Trophoblast cell (in vitro differentiated cells and primary cell): Measurements from ENCODE around the gene VSX2.
"Not testable (repeated sequence)": the region's sequence is repeated elsewhere in the genome, so short reads cannot be mapped to it uniquely, and the experiment has no call there.

Experiments
- DNase-seq, 2 donors: peaks; one replicate each; pipeline ENCODE4 v3.0.0-alpha.2; 2016
- H2AFZ ChIP-seq: 2 replicates; pipeline ENCODE4 v1.6.1; 2013; ENCODE audit warnings: low read length, moderate library complexity, mild to moderate bottlenecking; ENCODE audit not compliant: insufficient read depth, poor library complexity
- H2AK5ac ChIP-seq: 2 replicates; pipeline ENCODE4 v1.6.1; 2013; ENCODE audit warnings: mild to moderate bottlenecking, low read length
- H2BK120ac ChIP-seq: 2 replicates; pipeline ENCODE4 v1.6.1; 2013; ENCODE audit warnings: low read length, mild to moderate bottlenecking, moderate library complexity; ENCODE audit not compliant: insufficient read depth, poor library complexity
- H2BK12ac ChIP-seq: 2 replicates; pipeline ENCODE4 v1.6.1; 2013; ENCODE audit warnings: mild to moderate bottlenecking, low read length, moderate library complexity
- H2BK5ac ChIP-seq: 2 replicates; pipeline ENCODE4 v1.6.1; 2013; ENCODE audit warnings: low read length, low read depth, moderate library complexity, mild to moderate bottlenecking; ENCODE audit not compliant: poor library complexity
- H3K14ac ChIP-seq: 2 replicates; pipeline ENCODE4 v1.6.1; 2013; ENCODE audit warnings: mild to moderate bottlenecking, low read length
- H3K18ac ChIP-seq: 2 replicates; pipeline ENCODE4 v1.6.1; 2013; ENCODE audit warnings: mild to moderate bottlenecking, low read length
- H3K23ac ChIP-seq: 2 replicates; pipeline ENCODE4 v1.6.1; 2013; ENCODE audit warnings: low read length
- H3K27ac ChIP-seq: 2 replicates; pipeline ENCODE4 v1.5.1; 2013; ENCODE audit warnings: low read depth, mild to moderate bottlenecking, inconsistent platforms, low read length, moderate library complexity
- H3K27me3 ChIP-seq: 2 replicates; pipeline ENCODE4 v1.6.1; 2013; ENCODE audit warnings: inconsistent platforms, mild to moderate bottlenecking, low read length, moderate library complexity; ENCODE audit not compliant: insufficient read depth
- H3K36me3 ChIP-seq, 2 experiments: 1 replicate in 1 of 2; 2 replicates in 1 of 2; pipeline ENCODE4 v1.6.1; 2013; ENCODE audit warnings: low read length in 2 of 2, mild to moderate bottlenecking in 2 of 2, moderate library complexity in 1 of 2; ENCODE audit not compliant: insufficient read depth in 2 of 2, control insufficient read depth in 1 of 2
- H3K4ac ChIP-seq: 2 replicates; pipeline ENCODE4 v1.6.1; 2013; ENCODE audit warnings: low read depth, mild to moderate bottlenecking, low read length, moderate library complexity
- H3K4me1 ChIP-seq, 2 experiments: 1 replicate in 1 of 2; 2 replicates in 1 of 2; pipeline ENCODE4 v1.6.1; 2013; ENCODE audit warnings: low read length in 2 of 2, mild to moderate bottlenecking in 2 of 2, moderate library complexity in 1 of 2; ENCODE audit not compliant: insufficient read depth in 2 of 2, control insufficient read depth in 1 of 2
- H3K4me2 ChIP-seq: 2 replicates; pipeline ENCODE4 v1.6.1; 2013; ENCODE audit warnings: inconsistent platforms, mild to moderate bottlenecking, low read length, moderate library complexity
- H3K4me3 ChIP-seq: 2 replicates; pipeline ENCODE4 v1.5.1; 2013; ENCODE audit warnings: mild to moderate bottlenecking, low read depth, low read length, inconsistent platforms
- H3K79me1 ChIP-seq: one replicate; pipeline ENCODE4 v1.6.1; 2013; ENCODE audit warnings: low read length
- H3K79me2 ChIP-seq: 2 replicates; pipeline ENCODE4 v1.6.1; 2013; ENCODE audit warnings: low read length, mild to moderate bottlenecking; ENCODE audit not compliant: control insufficient read depth, insufficient read depth, poor library complexity
- H3K9ac ChIP-seq: 2 replicates; pipeline ENCODE4 v1.6.1; 2013; ENCODE audit warnings: mild to moderate bottlenecking, low read length
- H3K9me3 ChIP-seq: 2 replicates; pipeline ENCODE4 v1.6.1; 2013; ENCODE audit warnings: low read depth, mild to moderate bottlenecking, control low read depth, inconsistent platforms, low read length; ENCODE audit not compliant: insufficient read depth
- H4K12ac ChIP-seq: 2 replicates; pipeline ENCODE4 v1.6.1; 2013; ENCODE audit warnings: low read depth, mild to moderate bottlenecking, low read length, moderate library complexity
- H4K8ac ChIP-seq: 2 replicates; pipeline ENCODE4 v1.6.1; 2013; ENCODE audit warnings: low read depth, mild to moderate bottlenecking, low read length, moderate library complexity
- H4K91ac ChIP-seq: one replicate; pipeline ENCODE4 v1.6.1; 2013; ENCODE audit warnings: low read depth, mild to moderate bottlenecking, low read length, moderate library complexity
- WGBS: extraction: QIAGEN DNeasy Blood & Tissue Kit; methylation state at CpG from one replicate; pipeline ENCODE4 v1.1.7; 2013; ENCODE audit warnings: missing lambda C conversion rate; ENCODE audit not compliant: insufficient read length, insufficient coverage; ENCODE audit errors: extremely low coverage; 5-methylcytosine and 5-hydroxymethylcytosine counted together

Gene VSX2

DNA sequence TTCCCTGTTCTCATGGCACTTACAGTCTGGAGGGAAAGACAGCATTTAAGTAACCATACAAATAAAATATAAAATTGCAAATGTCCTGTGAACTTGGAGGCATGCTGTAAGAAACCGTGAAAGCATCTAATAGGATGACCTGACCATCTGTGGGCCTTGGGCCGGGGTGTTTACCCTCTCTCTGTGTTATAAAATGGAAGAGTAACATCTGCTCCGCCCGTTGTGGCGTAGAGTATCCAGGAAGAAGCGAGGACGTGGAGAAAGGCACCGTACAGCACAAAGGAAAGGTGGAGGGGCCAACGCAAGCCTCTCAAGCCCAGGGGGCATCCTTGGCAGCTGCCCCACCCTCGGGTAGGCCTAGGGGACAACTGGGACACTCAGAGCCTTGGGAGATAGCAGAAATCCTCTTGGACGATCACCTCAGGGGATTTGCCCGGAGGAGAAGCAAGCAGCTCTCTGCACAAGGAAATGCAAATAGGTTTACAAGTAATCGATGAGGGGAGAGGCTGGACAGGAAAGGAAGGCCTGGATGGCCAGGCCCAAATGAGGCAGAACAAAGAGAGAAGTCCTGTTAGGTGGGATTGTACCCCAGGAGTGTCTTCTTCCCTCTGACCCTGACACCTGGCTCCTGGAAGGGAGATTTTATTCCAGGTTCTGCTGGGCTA is 26.2 kb downstream of the VSX2 start:
- H2AFZ ChIP-seq = no peak overlapping the region
- H3K4ac ChIP-seq = no peak overlapping the region
- H4K8ac ChIP-seq = no peak overlapping the region
- no peaks in the 10 kb centered on the region for H3K9me3 ChIP-seq
- H3K36me3 ChIP-seq = no peaks in the 10 kb centered on the region
- DNase-seq = no peak
- no peak overlapping the region for H4K12ac ChIP-seq
- no peaks in the 10 kb centered on the region for H3K79me2 ChIP-seq
- no peak overlapping the region for H2BK12ac ChIP-seq
- H3K27me3 ChIP-seq = no peaks in the 10 kb centered on the region
- no peak overlapping the region for H2BK5ac ChIP-seq
- no peak overlapping the region for H3K9ac ChIP-seq
- H3K23ac ChIP-seq = no peak overlapping the region
- no peak overlapping the region for H2BK120ac ChIP-seq
- H3K18ac ChIP-seq = no peak overlapping the region
- WGBS = no CpG with 5 or more reads among the region's 13 CpGs
- H2AK5ac ChIP-seq = no peak overlapping the region
- no peaks in the 10 kb centered on the region for H3K4me1 ChIP-seq
- no peak overlapping the region for H3K4me3 ChIP-seq
- no peak overlapping the region for H3K14ac ChIP-seq
- no peak overlapping the region for H3K4me2 ChIP-seq
- no peak overlapping the region for H3K27ac ChIP-seq
- no peaks in the 10 kb centered on the region for H3K79me1 ChIP-seq
- H4K91ac ChIP-seq = no peak overlapping the region

- Histone ChIP-seq H2BK120ac (no peak overlapping the region), H3K9ac (no peak overlapping the region), H3K27me3 (no peaks in the 10 kb centered on the region), H4K91ac (no peak overlapping the region), H3K9me3 (no peaks in the 10 kb centered on the region), H2BK12ac (no peak overlapping the region), H3K4me3 (no peak overlapping the region), H2AFZ (no peak overlapping the region), H3K18ac (no peak overlapping the region), H3K27ac (no peak overlapping the region), H3K79me2 (no peaks in the 10 kb centered on the region), H3K79me1 (no peaks in the 10 kb centered on the region), H2AK5ac (no peak overlapping the region), H3K14ac (no peak overlapping the region), H3K23ac (no peak overlapping the region), H3K36me3 (no peaks in the 10 kb centered on the region), H2BK5ac (no peak overlapping the region), H3K4me1 (no peaks in the 10 kb centered on the region), H4K8ac (no peak overlapping the region), H4K12ac (no peak overlapping the region), H3K4ac (no peak overlapping the region), H3K4me2 (no peak overlapping the region)
- no CpG with 5 or more reads among the region's 3 CpGs for WGBS
- no peak for DNase-seq
These were observed 28.3 kb downstream of the VSX2 start for GRCh38 chr14:74267588-74267987.

GRCh38 chr14:74270382-74271177 is 31.3 kb downstream of the VSX2 start:
- H3K9me3 ChIP-seq, H3K4me2 ChIP-seq, H3K4me3 ChIP-seq, H2BK12ac ChIP-seq, H3K18ac ChIP-seq, H4K12ac ChIP-seq, H3K4me1 ChIP-seq, H2BK120ac ChIP-seq, H3K79me1 ChIP-seq, H2AFZ ChIP-seq, H4K8ac ChIP-seq, H3K14ac ChIP-seq, H2AK5ac ChIP-seq, H3K9ac ChIP-seq, H3K27me3 ChIP-seq, H3K4ac ChIP-seq, H4K91ac ChIP-seq, H3K79me2 ChIP-seq, H3K27ac ChIP-seq, H3K36me3 ChIP-seq, H3K23ac ChIP-seq, H2BK5ac ChIP-seq: not testable (repeated sequence)
- no CpG with 5 or more reads among the region's 14 CpGs for WGBS
- DNase-seq = peak in 1 of 2 donors; percentile 26

DNA sequence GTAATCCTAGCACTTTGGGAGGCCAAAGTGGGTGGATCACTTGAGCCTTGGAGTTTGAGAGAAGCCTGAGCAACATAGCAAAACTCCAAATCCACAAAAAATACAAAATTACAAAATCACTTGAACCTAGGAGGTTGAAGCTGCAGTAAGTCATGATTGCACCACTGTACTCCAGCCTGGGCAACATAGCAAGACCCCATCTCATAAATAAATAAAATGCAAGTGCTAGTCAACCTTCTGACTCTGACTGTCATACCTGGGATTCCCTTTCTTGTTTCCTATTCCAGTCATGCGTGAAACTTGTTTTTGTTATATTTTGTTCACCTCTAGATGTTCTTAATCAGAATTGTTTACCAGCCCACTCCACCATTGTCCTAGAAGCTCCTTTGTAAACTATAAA is 32.1 kb downstream of the VSX2 start:
- Histone ChIP-seq H2BK120ac (no peak overlapping the region), H3K27me3 (no peaks in the 10 kb centered on the region), H3K4ac (no peak overlapping the region), H2BK5ac (no peak overlapping the region), H3K27ac (no peak overlapping the region), H3K79me1 (no peaks in the 10 kb centered on the region), H3K36me3 (no peaks in the 10 kb centered on the region), H4K91ac (no peak overlapping the region), H2AK5ac (no peak overlapping the region), H3K4me1 (peaks cover 7 to 8% of the 10 kb centered on the region in 2 experiments), H3K14ac (no peak overlapping the region), H2AFZ (no peak overlapping the region), H2BK12ac (no peak overlapping the region), H3K4me2 (no peak overlapping the region), H3K79me2 (no peaks in the 10 kb centered on the region), H3K4me3 (no peak overlapping the region), H3K9me3 (no peaks in the 10 kb centered on the region), H4K12ac (no peak overlapping the region), H4K8ac (no peak overlapping the region), H3K23ac (no peak overlapping the region), H3K18ac (no peak overlapping the region), H3K9ac (no peak overlapping the region)
- no peak for DNase-seq
- no CpG with 5 or more reads among the region's 1 CpG for WGBS
